AG04450 (cell line): ENCODE measurements around the gene TLE6. TPM values are rescaled to one million over a fixed set of nuclear protein-coding genes. Genes with fewer than 3 reads are reported as not detected.

Experiments
- CTCF ChIA-PET: fragments of 300-600, 350-600 bp; formaldehyde crosslinking; extraction: SDS; loops from one replicate; lab custom pipeline; 2022; ENCODE audit warnings: antibody characterized with exemption, inconsistent platforms; lab: Charles Lee
- POLR2A ChIA-PET: fragments of 350-600 bp; formaldehyde crosslinking; extraction: SDS; loops from one replicate; lab custom pipeline; 2021; ENCODE audit warnings: antibody characterized with exemption, inconsistent platforms; lab: Yijun Ruan, JAX
- DNase-seq: peaks from one replicate; pipeline ENCODE4 v3.0.0-alpha.2; 2011; ENCODE audit warnings: low read depth, low spot score
- H3K27ac ChIP-seq: one replicate; pipeline ENCODE4 v1.5.1; 2012; ENCODE audit warnings: low read depth, low read length, control low read depth
- H3K27me3 ChIP-seq: one replicate; pipeline ENCODE4 v1.6.0; 2012; ENCODE audit warnings: low read length; ENCODE audit not compliant: control insufficient read depth, insufficient read depth
- H3K4me3 ChIP-seq: 2 replicates; pipeline ENCODE4 v1.5.1; 2011; ENCODE audit warnings: mild to moderate bottlenecking, low read depth, low read length, control low read depth
- H3K9me3 ChIP-seq: 2 replicates; pipeline ENCODE4 v1.5.1; 2012; ENCODE audit warnings: low read length; ENCODE audit not compliant: control insufficient read depth, insufficient read depth
- polyA plus RNA-seq: library from polyadenylated mRNA; depleted of rRNA; stranded (reverse); fragments of >200 nt; gene quantifications from 2 replicates; pipeline ENCODE4 v1.2.3, GENCODE V29; 2011
- TF ChIP-seq, protein P1 (sequence below): IDR thresholded peaks from 2 replicates; pipeline ENCODE4 v1.5.1; 2011; ENCODE audit warnings: low read depth, low read length, control low read depth, inconsistent platforms

Gene TLE6
- polyA plus RNA-seq, 1 experiment: 0.51 TPM

DNA sequence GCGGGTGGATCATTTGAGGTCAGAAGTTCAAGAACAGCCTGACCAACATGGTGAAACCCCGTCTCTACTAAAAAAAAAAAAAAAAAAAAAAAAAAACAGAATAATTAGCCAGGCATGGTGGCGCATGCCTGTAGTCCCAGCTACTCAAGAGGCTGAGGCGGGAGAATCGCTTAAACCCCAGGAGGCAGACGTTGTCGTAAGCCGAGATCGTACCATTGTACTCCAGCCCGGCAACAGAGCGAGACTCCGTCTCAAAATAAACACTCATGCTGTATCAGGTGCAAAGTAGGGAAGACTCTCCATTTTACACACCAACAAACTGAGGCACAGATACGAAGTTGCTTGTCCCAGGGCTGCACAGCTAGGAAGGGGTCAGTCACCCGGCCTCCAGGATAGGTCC lies 15.6 kb downstream of the TLE6 start:
- no peak overlapping the region for H3K4me3 ChIP-seq
- POLR2A ChIA-PET: no interaction called here
- no peak for DNase-seq
- no peak overlapping the region for H3K27ac ChIP-seq
- TF ChIP-seq, protein P1, sequence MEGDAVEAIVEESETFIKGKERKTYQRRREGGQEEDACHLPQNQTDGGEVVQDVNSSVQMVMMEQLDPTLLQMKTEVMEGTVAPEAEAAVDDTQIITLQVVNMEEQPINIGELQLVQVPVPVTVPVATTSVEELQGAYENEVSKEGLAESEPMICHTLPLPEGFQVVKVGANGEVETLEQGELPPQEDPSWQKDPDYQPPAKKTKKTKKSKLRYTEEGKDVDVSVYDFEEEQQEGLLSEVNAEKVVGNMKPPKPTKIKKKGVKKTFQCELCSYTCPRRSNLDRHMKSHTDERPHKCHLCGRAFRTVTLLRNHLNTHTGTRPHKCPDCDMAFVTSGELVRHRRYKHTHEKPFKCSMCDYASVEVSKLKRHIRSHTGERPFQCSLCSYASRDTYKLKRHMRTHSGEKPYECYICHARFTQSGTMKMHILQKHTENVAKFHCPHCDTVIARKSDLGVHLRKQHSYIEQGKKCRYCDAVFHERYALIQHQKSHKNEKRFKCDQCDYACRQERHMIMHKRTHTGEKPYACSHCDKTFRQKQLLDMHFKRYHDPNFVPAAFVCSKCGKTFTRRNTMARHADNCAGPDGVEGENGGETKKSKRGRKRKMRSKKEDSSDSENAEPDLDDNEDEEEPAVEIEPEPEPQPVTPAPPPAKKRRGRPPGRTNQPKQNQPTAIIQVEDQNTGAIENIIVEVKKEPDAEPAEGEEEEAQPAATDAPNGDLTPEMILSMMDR: no peak
- H3K9me3 ChIP-seq: no peaks in the 10 kb centered on the region; the same call in 1 of the 2 replicates
- H3K27me3 ChIP-seq: peaks cover 9% of the 10 kb centered on the region
- CTCF ChIA-PET: no interaction called here

DNA sequence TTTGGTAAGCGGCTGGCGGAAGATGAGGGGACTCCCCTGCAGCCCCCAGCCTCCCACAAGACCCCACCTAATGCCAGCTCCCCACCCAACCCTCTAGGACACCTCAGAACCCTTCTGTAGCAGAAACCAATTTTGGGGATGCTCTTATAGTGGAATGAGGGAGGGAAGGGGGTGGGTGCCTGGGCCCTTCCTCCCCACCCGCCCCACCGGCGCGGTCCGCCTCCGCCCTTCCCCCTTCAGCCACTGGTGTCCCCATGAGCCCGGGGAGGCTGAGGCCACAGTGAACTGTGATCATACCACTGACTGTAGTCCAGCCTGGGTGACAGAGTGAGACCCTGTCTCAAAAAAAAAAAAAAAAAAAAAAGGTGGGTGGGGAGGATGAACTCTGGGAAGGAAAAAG lies 16.2 kb downstream of the TLE6 start:
- Histone ChIP-seq H3K4me3 (no peak overlapping the region), H3K27me3 (peaks cover 7% of the 10 kb centered on the region), H3K9me3 (no peaks in the 10 kb centered on the region; the same call in 1 of the 2 replicates), H3K27ac (no peak overlapping the region)
- no peak for DNase-seq
- CTCF ChIA-PET: no interaction called here
- POLR2A ChIA-PET: no interaction called here
- TF ChIP-seq, protein P1: no peak

DNA sequence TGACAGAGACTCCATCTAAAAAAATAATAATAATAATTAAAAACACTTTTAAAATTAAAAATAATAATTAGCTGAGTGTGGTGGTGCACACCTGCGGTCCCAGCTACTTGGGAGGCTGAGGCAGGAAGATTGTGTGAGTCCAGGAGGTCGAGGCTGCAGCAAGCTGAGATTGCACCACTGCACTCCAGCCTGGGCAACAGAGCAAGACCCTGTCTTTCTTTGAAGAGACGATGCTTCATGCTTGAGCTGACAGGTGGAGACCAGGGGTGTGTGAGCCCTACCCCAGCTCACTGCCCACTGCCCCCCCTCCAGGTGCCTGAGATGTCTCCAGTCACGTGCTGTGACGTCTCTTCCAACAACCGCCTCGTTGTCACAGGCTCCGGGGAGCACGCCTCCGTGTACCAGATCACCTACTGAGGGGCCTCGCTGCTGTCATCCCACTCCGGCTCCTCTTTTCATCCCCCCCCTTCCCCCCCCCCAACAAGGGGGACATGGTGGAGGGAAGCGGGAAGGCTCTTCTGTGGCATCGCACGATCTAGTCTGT lies 17.3 kb downstream of the TLE6 start:
- POLR2A ChIA-PET: no interaction called here
- no peak for DNase-seq
- H3K27ac ChIP-seq: no peak overlapping the region
- TF ChIP-seq, protein P1: no peak
- H3K9me3 ChIP-seq: peaks cover 5% of the 10 kb centered on the region; the same call in 1 of the 2 replicates
- no peak overlapping the region for H3K4me3 ChIP-seq
- peaks cover 7% of the 10 kb centered on the region for H3K27me3 ChIP-seq
- CTCF ChIA-PET: no interaction called here

DNA sequence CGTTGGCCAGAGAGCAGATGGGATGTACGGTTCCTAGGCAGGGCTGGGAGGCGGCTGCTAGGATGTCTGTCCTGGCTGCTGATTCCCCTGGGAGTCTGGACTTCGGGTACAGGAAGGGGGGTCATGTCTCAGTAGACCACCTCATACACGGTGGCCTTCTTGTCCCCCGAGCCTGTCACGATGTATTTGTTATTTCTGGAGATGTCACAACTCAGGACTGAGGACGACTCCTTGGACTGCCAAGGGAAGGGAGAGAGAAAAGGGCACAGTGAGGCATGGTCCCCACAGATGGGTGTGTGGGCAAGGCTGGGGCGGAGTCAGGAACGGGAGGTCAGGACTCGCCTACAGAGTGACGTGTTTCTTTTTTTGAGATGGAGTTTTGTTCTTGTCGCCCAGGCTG lies 20.4 kb downstream of the TLE6 start:
- no peak overlapping the region for H3K4me3 ChIP-seq
- no peak overlapping the region for H3K27ac ChIP-seq
- peaks cover 7% of the 10 kb centered on the region for H3K27me3 ChIP-seq
- ChIA-PET CTCF (no interaction called here), POLR2A (no interaction called here)
- TF ChIP-seq, protein P1: no peak
- DNase-seq: no peak
- H3K9me3 ChIP-seq: peaks cover 5% of the 10 kb centered on the region; the same call in 1 of the 2 replicates

DNA sequence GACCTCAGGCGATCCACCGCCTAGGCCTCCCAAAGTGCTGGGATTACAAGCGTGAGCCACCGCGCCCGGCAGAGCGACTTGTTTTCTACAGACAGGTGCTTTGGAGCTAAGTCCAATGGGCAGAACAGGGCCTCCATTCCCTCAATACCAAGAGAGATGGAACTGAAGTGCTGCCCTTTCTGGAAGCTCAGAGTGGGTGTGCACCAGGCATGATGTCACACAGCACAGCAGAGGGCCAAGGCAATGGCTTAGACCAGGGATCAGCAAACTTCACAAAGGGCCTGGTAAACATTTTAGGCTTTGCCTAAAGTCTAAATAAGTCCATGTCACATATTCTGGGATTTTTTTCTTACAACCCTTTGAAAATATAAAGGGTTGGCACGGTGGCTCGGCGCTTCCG lies 21.3 kb downstream of the TLE6 start:
- TF ChIP-seq, protein P1: no peak
- POLR2A ChIA-PET: no interaction called here
- Histone ChIP-seq H3K9me3 (peaks cover 5% of the 10 kb centered on the region; the same call in 1 of the 2 replicates), H3K27me3 (peaks cover 7% of the 10 kb centered on the region), H3K27ac (no peak overlapping the region), H3K4me3 (no peak overlapping the region)
- CTCF ChIA-PET: no interaction called here
- no peak for DNase-seq
